ENCODE results near the gene NCAPH2.

Gene NCAPH2

GRCh38 chr22:50490531-50491308 lies 17.3 kb upstream of the NCAPH2 start:
- DNase-seq (ENCODE audit: low read depth) = no peak

- no peak for DNase-seq (ENCODE audit: low read depth)
These were observed 10.9 kb upstream of the NCAPH2 start for GRCh38 chr22:50497093-50497492.

DNA sequence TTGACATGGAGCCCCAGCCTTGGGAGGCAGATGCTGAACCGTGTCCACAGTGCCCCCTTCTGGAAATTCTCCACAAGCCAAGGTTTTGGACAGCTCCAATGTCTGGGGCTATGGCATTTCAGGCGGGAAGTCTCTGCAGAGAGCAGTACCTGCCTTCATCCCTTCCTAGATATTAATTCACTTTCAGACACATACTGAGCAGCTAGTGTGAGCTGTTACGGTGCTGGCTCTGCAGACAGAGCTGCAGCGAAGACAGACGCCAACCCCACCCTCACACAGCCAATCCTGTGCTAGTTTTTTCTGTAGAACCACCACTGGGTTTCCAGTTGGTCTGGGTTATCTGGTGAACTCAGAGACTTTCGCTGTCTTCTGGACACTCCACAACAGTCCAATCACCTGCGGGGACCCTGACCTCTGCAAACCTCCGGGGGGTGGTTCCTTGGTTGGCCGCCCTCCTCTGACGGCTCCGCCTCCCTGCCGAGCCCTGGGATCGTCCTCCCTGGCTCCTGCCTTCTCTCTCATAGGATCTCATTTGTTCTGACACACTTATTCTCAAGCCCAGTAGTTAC lies 9.6 kb upstream of the NCAPH2 start:
- DNase-seq (ENCODE audit: low read depth) = peak; percentile 29

GRCh38 chr22:50500452-50500851 lies 7.6 kb upstream of the NCAPH2 start:
- no peak for DNase-seq (ENCODE audit: low read depth)

GRCh38 chr22:50502096-50502495 lies 5.9 kb upstream of the NCAPH2 start:
- DNase-seq (ENCODE audit: low read depth) = no peak

- no peak for DNase-seq (ENCODE audit: low read depth)
These were observed 5.2 kb upstream of the NCAPH2 start for GRCh38 chr22:50502628-50503474.

DNA sequence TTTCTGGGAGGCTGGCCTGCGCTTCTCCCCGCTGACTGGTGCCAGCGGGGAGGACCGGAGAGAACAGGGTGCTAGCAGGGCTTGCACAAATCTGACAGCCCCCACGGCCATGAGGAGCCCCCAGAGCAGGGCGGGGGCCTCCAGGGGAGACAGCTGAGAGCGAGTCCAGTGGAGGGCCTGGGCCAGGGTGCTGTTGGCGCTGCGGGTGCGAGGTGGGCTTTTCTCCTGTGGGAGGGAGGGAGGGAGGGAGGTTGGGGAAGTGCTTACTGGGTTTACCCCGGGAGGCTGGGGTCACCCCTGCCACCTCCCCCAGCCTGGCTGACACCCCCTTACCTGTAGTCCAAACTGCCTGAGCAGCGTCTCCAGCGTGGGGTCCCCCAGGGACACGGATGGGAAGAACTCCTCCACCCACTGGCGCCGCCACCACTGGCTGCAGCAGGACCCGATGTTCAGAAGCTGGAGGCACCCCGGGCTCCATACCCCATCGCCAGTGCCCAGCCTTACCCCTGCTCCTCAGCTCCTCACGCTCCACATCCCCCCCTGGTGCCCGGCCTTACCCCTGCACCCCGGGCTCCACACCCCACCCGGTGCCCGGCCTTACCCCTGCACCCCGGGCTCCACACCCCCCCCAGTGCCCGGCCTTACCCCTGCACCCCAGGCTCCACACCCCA lies 4.4 kb upstream of the NCAPH2 start:
- DNase-seq (ENCODE audit: low read depth) = no peak

GRCh38 chr22:50504369-50505211 lies 3.4 kb upstream of the NCAPH2 start:
- DNase-seq (ENCODE audit: low read depth) = no peak

GRCh38 chr22:50505276-50505775 lies 2.7 kb upstream of the NCAPH2 start:
- no peak for DNase-seq (ENCODE audit: low read depth)

GRCh38 chr22:50505776-50506610 lies 2.0 kb upstream of the NCAPH2 start:
- no peak for DNase-seq (ENCODE audit: low read depth)

- DNase-seq (ENCODE audit: low read depth) = no peak
These were observed 1.2 kb upstream of the NCAPH2 start for GRCh38 chr22:50506611-50507420.

GRCh38 chr22:50507421-50507990 lies 518 bp upstream of the NCAPH2 start, which contains the start of gene LMF2:
Gene LMF2 (minus strand): TSS chr22:50507702. CDS start chr22:50507675, 27 bp downstream.
- peak; percentile 93 for DNase-seq (ENCODE audit: low read depth)

DNA sequence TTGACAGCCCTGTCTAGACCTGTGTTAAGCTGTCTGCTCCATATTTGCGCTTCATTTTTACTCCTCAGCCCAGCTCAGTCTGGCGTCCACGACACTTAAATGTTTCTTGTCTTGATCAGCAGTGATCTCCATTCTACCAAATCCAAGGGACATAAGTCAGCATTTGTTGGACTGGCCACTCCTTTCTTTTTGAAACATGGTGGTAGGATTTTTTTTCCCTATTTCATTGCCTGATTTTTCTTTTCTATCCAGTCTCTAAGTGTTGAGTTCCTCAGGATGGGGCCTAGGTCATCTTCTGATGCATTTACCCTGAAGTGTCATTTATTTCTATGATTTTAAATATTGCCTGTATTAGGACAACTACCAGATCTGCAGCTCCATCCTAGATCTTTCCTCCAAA lies 873 bp downstream of the NCAPH2 start:
- no peak for DNase-seq (ENCODE audit: low read depth)

DNA sequence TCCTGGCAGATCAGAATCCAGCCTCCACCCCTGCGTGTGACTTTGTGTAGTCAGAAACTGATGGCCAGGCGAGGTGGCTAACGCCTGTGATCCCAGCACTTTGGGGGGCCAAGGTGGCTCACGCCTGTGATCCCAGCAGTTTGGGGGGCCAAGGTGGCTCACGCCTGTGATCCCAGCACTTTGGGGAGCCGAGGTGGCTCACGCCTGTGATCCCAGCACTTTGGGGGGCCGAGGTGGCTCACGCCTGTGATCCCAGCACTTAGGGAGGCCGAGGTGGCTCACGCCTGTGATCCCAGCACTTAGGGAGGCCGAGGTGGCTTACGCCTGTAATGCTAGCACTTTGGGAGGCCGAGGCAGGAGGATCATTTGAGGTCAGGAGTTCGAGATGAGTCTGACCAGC lies 5.2 kb downstream of the NCAPH2 start:
- DNase-seq (ENCODE audit: low read depth) = no peak

DNA sequence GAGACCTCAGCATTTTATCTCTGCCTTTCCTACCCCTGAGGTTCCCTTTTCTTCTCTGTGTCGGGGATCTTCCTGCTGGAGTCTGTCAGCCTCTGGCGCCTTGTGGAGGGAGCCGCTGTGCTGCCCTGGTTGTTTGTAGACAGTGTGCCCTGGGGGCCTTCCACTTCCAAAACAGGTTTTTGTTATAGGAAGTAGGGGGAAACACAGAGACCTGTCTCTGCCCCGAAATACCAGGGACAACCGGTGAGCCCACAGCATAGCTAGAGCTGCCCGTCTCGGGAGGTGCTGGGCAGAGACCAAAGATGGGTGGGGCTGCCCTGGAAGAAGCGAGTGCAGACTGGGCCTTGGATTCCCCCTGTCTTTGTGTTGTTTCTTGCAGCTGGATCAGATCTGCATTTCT lies 8.0 kb downstream of the NCAPH2 start:
- no peak for DNase-seq (ENCODE audit: low read depth)

GRCh38 chr22:50516891-50517290 lies 8.9 kb downstream of the NCAPH2 start:
- DNase-seq (ENCODE audit: low read depth) = no peak

DNA sequence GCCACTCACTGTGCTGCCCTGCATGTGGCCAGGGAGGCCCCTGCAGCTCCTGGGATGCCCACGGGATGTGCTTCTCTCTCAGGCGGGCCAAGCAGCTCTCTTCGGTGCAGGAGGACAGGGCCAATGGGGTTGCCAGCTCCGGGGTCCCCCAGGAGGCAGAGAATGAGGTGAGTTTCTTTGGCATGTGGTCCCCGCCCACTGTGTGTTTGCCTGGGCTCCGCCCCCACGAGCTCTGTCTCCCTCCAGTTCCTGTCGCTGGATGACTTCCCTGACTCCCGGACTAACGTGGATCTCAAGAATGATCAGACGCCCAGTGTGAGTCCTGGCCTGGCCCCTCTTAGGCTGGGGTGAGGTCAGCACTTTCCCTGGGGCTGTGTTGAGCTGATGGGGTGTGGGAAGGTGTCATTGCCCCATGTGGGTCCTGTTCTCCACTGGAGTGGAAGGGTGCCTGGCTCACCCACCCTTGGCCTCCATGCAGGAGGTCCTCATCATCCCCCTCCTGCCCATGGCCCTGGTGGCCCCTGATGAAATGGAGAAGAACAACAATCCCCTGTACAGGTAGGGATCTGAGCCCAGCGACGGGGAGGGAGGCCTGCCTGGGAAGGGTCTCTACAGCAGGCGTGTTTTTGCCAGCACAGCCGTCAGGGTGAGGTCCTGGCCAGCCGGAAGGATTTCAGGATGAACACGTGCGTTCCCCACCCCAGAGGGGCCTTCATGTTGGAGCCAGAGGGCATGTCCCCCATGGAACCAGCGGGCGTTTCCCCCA lies 9.7 kb downstream of the NCAPH2 start:
- no peak for DNase-seq (ENCODE audit: low read depth)

DNA sequence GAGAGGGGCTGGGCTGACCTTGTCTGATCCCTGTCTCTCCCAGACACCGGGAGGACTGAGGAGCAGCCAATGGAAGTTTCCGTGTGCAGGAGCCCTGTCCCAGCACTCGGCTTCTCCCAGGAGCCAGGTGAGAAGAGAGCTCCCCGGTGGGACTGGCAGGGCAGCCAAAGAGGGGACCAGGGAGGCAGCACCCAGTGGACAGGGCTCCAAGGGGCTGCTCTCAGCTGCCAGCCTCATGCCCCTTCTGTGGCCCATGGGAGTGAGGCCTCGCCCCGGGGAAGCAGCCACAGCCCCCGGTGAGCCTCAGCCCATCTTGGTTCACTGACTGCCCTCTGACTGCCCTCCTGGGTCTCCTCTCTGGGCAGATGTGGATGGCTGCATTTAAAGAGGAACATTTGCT lies 10.6 kb downstream of the NCAPH2 start:
- DNase-seq (ENCODE audit: low read depth) = no peak
